ENCODE results near the gene NPR1.

DNA sequence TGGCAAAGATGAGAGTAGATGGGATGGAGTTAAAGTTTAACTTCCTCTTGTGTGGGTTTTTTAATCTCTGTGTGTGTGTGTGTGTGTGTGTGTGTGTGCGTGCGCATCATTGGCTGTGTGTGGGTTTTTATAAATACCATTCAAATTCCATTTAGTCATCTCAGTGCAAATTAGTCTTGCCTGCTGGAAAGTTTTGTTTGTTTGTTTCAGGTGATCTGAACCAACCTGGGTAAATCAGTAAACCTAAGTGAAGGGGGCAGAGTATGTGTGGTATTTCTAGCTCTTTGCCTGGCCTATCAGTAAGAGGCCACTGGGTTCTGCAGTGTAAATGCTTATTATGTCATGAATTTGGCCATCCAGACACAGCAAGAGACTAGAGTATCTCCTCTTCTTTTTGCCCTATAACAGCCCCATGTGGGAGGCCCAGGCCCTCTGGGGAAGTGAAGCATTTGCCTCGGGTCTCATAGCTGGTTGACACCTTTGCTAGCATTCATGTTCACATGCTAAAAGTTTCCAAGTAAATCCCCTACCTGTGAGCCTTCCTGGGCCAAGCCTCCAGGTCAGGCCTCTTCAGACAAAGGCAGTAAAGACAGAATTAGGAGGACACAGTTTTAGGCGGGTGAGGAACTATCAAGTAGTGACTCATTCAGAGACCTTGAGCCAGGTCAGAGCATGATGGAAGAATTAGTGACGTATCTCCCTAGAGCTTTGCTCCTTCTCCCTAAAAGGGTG lies 64.1 kb downstream of the NPR1 start:
- TF ChIP-seq, protein P1, sequence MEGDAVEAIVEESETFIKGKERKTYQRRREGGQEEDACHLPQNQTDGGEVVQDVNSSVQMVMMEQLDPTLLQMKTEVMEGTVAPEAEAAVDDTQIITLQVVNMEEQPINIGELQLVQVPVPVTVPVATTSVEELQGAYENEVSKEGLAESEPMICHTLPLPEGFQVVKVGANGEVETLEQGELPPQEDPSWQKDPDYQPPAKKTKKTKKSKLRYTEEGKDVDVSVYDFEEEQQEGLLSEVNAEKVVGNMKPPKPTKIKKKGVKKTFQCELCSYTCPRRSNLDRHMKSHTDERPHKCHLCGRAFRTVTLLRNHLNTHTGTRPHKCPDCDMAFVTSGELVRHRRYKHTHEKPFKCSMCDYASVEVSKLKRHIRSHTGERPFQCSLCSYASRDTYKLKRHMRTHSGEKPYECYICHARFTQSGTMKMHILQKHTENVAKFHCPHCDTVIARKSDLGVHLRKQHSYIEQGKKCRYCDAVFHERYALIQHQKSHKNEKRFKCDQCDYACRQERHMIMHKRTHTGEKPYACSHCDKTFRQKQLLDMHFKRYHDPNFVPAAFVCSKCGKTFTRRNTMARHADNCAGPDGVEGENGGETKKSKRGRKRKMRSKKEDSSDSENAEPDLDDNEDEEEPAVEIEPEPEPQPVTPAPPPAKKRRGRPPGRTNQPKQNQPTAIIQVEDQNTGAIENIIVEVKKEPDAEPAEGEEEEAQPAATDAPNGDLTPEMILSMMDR (IDR thresholded peaks at IDR 0.05; ENCODE audit: low read length), result no peak
- TF ChIP-seq EZH2 (optimal IDR thresholded peaks at IDR 0.05; ENCODE audit: low read depth, low read length), result no peak

Data from MM.1S (cell line).